ENCODE results near the gene MIOX. TPM values are rescaled to one million over a fixed set of nuclear protein-coding genes. Genes with fewer than 3 reads are reported as not detected.

The MIOX gene
- total and polyA plus RNA-seq, 2 of the 13 experiments (the other 11 are each of a cell fraction or from before 2014, with no cell fraction given) = 1.5 to 2.9 TPM

DNA sequence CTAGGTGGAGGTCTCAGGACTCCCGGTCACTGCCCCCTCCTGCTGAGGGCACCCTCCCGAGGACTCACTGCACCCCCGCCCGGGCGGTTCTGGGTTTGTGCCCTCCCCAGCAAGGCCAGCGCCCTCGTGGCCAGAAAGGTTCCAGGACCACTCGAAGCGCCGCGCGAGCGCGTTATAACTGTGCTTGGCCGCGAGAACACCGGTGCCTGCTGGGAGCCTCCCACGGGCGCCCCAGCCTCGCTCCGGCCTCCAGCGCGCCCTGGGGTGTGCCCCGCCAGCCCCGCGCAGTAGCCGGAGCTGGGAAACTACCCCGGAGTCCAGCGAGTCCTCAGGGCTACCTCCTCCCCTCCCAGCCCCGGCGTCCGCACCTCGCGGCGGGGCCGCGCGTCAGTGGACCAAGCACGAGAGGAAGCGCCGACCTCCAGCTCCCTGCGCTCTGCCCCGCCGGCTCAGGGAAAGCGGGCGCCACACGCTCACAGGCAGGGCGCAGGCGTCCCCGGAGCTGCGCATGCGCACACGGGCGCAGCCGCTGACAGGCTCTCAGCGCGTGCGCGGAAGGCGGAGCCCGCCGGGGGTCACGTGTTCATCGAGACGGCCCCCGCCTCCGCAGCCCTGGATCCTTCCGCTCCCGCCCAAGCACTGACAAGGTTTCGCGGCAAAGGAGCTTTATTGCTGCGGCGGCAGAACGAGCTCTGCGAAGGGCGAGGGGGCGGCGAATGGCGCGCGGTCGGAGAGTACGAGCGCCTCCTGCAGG is 38.6 kb downstream of the MIOX start, which contains the start of gene SCO2 (continued):
- TF ChIP-seq ADNP (CRISPR knock-in tag; IDR thresholded peaks at IDR 0.05) (no peak), LCORL (IDR thresholded peaks at IDR 0.05) (no peak), LCORL (CRISPR knock-in tag; IDR thresholded peaks at IDR 0.05) (peak; percentile 67; the same call in 1 of the 2 replicates), ELF4 (CRISPR knock-in tag; IDR thresholded peaks at IDR 0.05; ENCODE audit: borderline replicate concordance) (peak; percentile 81; the same call in 1 of the 2 replicates), ZSCAN20 (CRISPR knock-in tag; IDR thresholded peaks at IDR 0.05; ENCODE audit: borderline replicate concordance) (no peak), NFE2L1 (CRISPR knock-in tag; IDR thresholded peaks at IDR 0.05; ENCODE audit: borderline replicate concordance) (no peak; the same call in 1 of the 2 replicates), ZMYM4 (CRISPR knock-in tag; IDR thresholded peaks at IDR 0.05) (peak; percentile 63), CAMTA2 (CRISPR knock-in tag; IDR thresholded peaks at IDR 0.05; ENCODE audit: borderline replicate concordance) (peak; percentile 62; the same call in 1 of the 2 replicates), NFKBIZ (CRISPR knock-in tag; IDR thresholded peaks at IDR 0.05) (peak; percentile 75), JDP2 (CRISPR knock-in tag; IDR thresholded peaks at IDR 0.05; ENCODE audit: borderline replicate concordance) (no peak), CBX5 (CRISPR knock-in tag; IDR thresholded peaks at IDR 0.05; ENCODE audit: borderline replicate concordance) (0 out of 2 replicates have a peak, but pooled peaks have one; percentile 0), ZNF644 (CRISPR knock-in tag; IDR thresholded peaks at IDR 0.05; ENCODE audit: low read depth) (no peak), MZF1 (CRISPR knock-in tag; IDR thresholded peaks at IDR 0.05; ENCODE audit: borderline replicate concordance) (no peak), GATA4 (IDR thresholded peaks at IDR 0.05; ENCODE audit: borderline replicate concordance, low read depth) (0 out of 2 replicates have a peak, but pooled peaks have one; percentile 24), ZBTB38 (CRISPR knock-in tag; IDR thresholded peaks at IDR 0.05) (no peak; the same call in 1 of the 2 replicates), ZNF451 (CRISPR knock-in tag; IDR thresholded peaks at IDR 0.05) (0 out of 2 replicates have a peak, but pooled peaks have one; percentile 71), CREB1 (IDR thresholded peaks at IDR 0.05) (0 out of 2 replicates have a peak, but pooled peaks have one; percentile 38), CREB1 (CRISPR knock-in tag; IDR thresholded peaks at IDR 0.05) (no peak), KDM5B (CRISPR knock-in tag; IDR thresholded peaks at IDR 0.05; ENCODE audit: borderline replicate concordance) (peak; percentile 79; the same call in 1 of the 2 replicates), ZNF563 (CRISPR knock-in tag; IDR thresholded peaks at IDR 0.05) (no peak), GFI1 (CRISPR knock-in tag; IDR thresholded peaks at IDR 0.05; ENCODE audit: borderline replicate concordance) (no peak), ZNF224 (CRISPR knock-in tag; IDR thresholded peaks at IDR 0.05) (no peak), ZNF780A (CRISPR knock-in tag; IDR thresholded peaks at IDR 0.05) (no peak; the same call in 1 of the 2 replicates), ZNF263 (CRISPR knock-in tag; IDR thresholded peaks at IDR 0.05) (no peak; the same call in 1 of the 2 replicates)
- TF ChIP-seq, protein P1, sequence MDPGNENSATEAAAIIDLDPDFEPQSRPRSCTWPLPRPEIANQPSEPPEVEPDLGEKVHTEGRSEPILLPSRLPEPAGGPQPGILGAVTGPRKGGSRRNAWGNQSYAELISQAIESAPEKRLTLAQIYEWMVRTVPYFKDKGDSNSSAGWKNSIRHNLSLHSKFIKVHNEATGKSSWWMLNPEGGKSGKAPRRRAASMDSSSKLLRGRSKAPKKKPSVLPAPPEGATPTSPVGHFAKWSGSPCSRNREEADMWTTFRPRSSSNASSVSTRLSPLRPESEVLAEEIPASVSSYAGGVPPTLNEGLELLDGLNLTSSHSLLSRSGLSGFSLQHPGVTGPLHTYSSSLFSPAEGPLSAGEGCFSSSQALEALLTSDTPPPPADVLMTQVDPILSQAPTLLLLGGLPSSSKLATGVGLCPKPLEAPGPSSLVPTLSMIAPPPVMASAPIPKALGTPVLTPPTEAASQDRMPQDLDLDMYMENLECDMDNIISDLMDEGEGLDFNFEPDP (CRISPR knock-in tag; conservative IDR thresholded peaks at IDR 0.05) = no peak
- TF ChIP-seq, protein P2, sequence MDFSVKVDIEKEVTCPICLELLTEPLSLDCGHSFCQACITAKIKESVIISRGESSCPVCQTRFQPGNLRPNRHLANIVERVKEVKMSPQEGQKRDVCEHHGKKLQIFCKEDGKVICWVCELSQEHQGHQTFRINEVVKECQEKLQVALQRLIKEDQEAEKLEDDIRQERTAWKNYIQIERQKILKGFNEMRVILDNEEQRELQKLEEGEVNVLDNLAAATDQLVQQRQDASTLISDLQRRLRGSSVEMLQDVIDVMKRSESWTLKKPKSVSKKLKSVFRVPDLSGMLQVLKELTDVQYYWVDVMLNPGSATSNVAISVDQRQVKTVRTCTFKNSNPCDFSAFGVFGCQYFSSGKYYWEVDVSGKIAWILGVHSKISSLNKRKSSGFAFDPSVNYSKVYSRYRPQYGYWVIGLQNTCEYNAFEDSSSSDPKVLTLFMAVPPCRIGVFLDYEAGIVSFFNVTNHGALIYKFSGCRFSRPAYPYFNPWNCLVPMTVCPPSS (IDR thresholded peaks at IDR 0.05) = no peak
- TF ChIP-seq, protein P3, sequence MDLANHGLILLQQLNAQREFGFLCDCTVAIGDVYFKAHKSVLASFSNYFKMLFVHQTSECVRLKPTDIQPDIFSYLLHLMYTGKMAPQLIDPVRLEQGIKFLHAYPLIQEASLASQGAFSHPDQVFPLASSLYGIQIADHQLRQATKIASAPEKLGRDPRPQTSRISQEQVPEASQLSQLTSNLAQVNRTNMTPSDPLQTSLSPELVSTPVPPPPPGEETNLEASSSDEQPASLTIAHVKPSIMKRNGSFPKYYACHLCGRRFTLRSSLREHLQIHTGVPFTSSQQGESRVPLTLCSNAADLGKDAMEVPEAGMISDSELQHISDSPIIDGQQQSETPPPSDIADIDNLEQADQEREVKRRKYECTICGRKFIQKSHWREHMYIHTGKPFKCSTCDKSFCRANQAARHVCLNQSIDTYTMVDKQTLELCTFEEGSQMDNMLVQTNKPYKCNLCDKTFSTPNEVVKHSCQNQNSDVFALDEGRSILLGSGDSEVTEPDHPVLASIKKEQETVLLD (CRISPR knock-in tag; IDR thresholded peaks at IDR 0.05; ENCODE audit: low read depth) = peak; percentile 81
